Smooth muscle cell (in vitro differentiated cells): ENCODE results near the gene PRTFDC1. TPM values are rescaled to one million over a fixed set of nuclear protein-coding genes. Genes with fewer than 3 reads are reported as not detected.

ENCODE experiments used
- DNase-seq: peaks from one replicate; lab custom pipeline; 2025; ENCODE audit not compliant: unreplicated experiment; lab: John Stamatoyannopoulos, UW
- H2AFZ ChIP-seq: fragments of 200-600 bp; sonication (generic); 2 replicates; pipeline ENCODE4 v1.6.0; 2016; ENCODE audit warnings: antibody characterized with exemption, low read depth, mild to moderate bottlenecking
- H3F3A ChIP-seq: fragments of 200-600 bp; sonication (generic); 2 replicates; pipeline ENCODE4 v1.6.0; 2017; ENCODE audit warnings: antibody characterized with exemption, low read depth
- H3K27ac ChIP-seq: fragments of 200-600 bp; sonication (generic); 2 replicates; pipeline ENCODE4 v1.5.1; 2016; ENCODE audit warnings: low read depth, mild to moderate bottlenecking
- H3K27me3 ChIP-seq: fragments of 200-600 bp; sonication (generic); 2 replicates; pipeline ENCODE4 v1.6.1; 2016; ENCODE audit warnings: low read depth, mild to moderate bottlenecking
- H3K36me3 ChIP-seq: fragments of 200-600 bp; sonication (generic); 2 replicates; pipeline ENCODE4 v1.5.1; 2016; ENCODE audit warnings: low read depth
- H3K4me1 ChIP-seq: fragments of 200-600 bp; sonication (generic); 2 replicates; pipeline ENCODE4 v1.5.1; 2016; ENCODE audit warnings: low read depth
- H3K4me2 ChIP-seq: fragments of 200-600 bp; sonication (generic); 2 replicates; pipeline ENCODE4 v1.6.0; 2016; ENCODE audit warnings: mild to moderate bottlenecking
- H3K4me3 ChIP-seq: fragments of 200-600 bp; sonication (generic); 2 replicates; pipeline ENCODE4 v1.5.1; 2016; ENCODE audit warnings: mild to moderate bottlenecking
- H3K79me2 ChIP-seq: fragments of 200-600 bp; sonication (generic); 2 replicates; pipeline ENCODE4 v1.6.0; 2016; ENCODE audit warnings: low read depth, mild to moderate bottlenecking
- H3K9ac ChIP-seq: fragments of 200-600 bp; sonication (generic); 2 replicates; pipeline ENCODE4 v1.6.0; 2016; ENCODE audit warnings: low read depth
- H3K9me3 ChIP-seq: fragments of 200-600 bp; sonication (generic); replicated peaks from 2 replicates; pipeline ENCODE4 v1.5.1; 2016; ENCODE audit warnings: low read depth
- H4K20me1 ChIP-seq: fragments of 200-600 bp; sonication (generic); 2 replicates; pipeline ENCODE4 v1.6.0; 2016; ENCODE audit warnings: low read depth
- CTCF ChIP-seq: fragments of 200-600 bp; sonication (generic); IDR thresholded peaks from 2 replicates; pipeline ENCODE4 v1.5.1; 2017; ENCODE audit warnings: borderline replicate concordance, mild to moderate bottlenecking, antibody characterized with exemption; ENCODE audit not compliant: insufficient read depth, poor library complexity, severe bottlenecking
- WGBS: methylation state at CpG from one replicate; pipeline ENCODE4 v1.1.7; 2016; ENCODE audit warnings: low lambda C conversion rate; 5-methylcytosine and 5-hydroxymethylcytosine counted together
- polyA plus RNA-seq: library from polyadenylated mRNA; unstranded; fragments of >200 nt; fragmentation: Nextera tagmentation; extraction: Ambion mirVana; gene quantifications from 2 replicates; pipeline ENCODE4 v1.2.1, GENCODE V29; 2016
- total RNA-seq: library from RNA; depleted of rRNA; stranded (reverse); fragments of >200 nt; gene quantifications from 2 replicates; pipeline ENCODE4 v1.2.3, GENCODE V29; 2014

Gene PRTFDC1
- total and polyA plus RNA-seq, 2 experiments from 2014 or later = 10.2 to 11.9 TPM

- H3K9ac ChIP-seq = no peak overlapping the region
- no peaks in the 10 kb centered on the region for H4K20me1 ChIP-seq
- no peaks in the 10 kb centered on the region for H3K4me1 ChIP-seq
- no peak overlapping the region for H2AFZ ChIP-seq
- H3K27ac ChIP-seq = no peak overlapping the region
- DNase-seq = no peak
- H3K36me3 ChIP-seq = no peaks in the 10 kb centered on the region
- H3K79me2 ChIP-seq = no peaks in the 10 kb centered on the region
- H3K4me2 ChIP-seq = no peak overlapping the region
- H3F3A ChIP-seq = no peaks in the 10 kb centered on the region
- H3K27me3 ChIP-seq = no peaks in the 10 kb centered on the region
- no peak overlapping the region for H3K4me3 ChIP-seq
- no peaks in the 10 kb centered on the region for H3K9me3 ChIP-seq
- 92% methylated on average over 2 of the region's 2 CpGs for WGBS
- TF ChIP-seq CTCF = no peak
Observed at GRCh38 chr10:24884316-24884715, 68.1 kb downstream of the PRTFDC1 start.

- no peak overlapping the region for H3K9ac ChIP-seq
- no peak overlapping the region for H3K27ac ChIP-seq
- H4K20me1 ChIP-seq = no peaks in the 10 kb centered on the region
- H3K9me3 ChIP-seq = no peaks in the 10 kb centered on the region
- peaks cover 4% of the 10 kb centered on the region for H3K4me1 ChIP-seq
- H2AFZ ChIP-seq = no peak overlapping the region
- 33% methylated on average over 2 of the region's 2 CpGs for WGBS
- H3K27me3 ChIP-seq = no peaks in the 10 kb centered on the region
- no peaks in the 10 kb centered on the region for H3K79me2 ChIP-seq
- no peaks in the 10 kb centered on the region for H3K36me3 ChIP-seq
- no peaks in the 10 kb centered on the region for H3F3A ChIP-seq
- no peak for TF ChIP-seq CTCF
- H3K4me2 ChIP-seq = no peak overlapping the region
- no peak for DNase-seq
- H3K4me3 ChIP-seq = no peak overlapping the region
Observed at GRCh38 chr10:24883176-24883575, 69.2 kb downstream of the PRTFDC1 start.

DNA sequence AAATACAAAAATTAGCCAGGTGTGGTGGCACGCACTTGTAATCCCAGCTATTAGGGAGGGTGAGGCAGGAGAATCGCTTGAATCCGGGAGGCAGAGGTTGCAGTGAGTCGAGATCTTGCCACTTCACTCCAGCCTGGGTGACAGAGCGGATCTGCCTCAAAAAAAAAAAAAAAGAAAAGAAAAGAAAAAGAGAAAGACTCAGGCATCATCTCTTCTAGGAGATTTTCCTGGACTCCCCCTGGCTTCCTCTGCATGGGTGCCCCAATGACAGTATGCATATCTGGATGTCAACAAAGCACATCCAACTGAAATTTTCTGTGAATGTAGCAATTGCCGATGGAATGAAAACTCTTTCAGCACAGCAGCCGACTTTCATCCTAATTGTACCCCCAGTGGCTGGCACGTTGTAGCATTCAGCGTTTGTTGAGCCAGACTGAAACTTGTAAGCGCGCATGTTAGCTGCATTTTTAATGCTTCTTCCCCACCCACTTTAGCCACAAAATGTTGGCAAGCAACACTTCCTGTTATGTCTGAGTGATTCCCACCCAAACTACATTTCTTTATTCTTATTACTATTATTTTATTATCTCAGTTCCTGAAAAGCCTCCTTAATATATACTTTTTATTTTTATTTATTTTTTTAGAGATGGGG is 70.2 kb downstream of the PRTFDC1 start:
- Histone ChIP-seq H3K27me3 (no peaks in the 10 kb centered on the region), H3K9ac (no peak overlapping the region), H4K20me1 (no peaks in the 10 kb centered on the region), H3K36me3 (no peaks in the 10 kb centered on the region), H3K4me1 (peaks cover 4% of the 10 kb centered on the region), H3K4me2 (no peak overlapping the region), H3K4me3 (no peak overlapping the region), H3K27ac (no peak overlapping the region), H3K9me3 (no peaks in the 10 kb centered on the region), H2AFZ (no peak overlapping the region), H3F3A (no peaks in the 10 kb centered on the region), H3K79me2 (no peaks in the 10 kb centered on the region)
- TF ChIP-seq CTCF = no peak
- DNase-seq = no peak
- 94% methylated on average over 11 of the region's 11 CpGs for WGBS

- H4K20me1 ChIP-seq = no peaks in the 10 kb centered on the region
- no peaks in the 10 kb centered on the region for H3K79me2 ChIP-seq
- H3K9me3 ChIP-seq = no peaks in the 10 kb centered on the region
- peaks cover 4% of the 10 kb centered on the region for H3K4me1 ChIP-seq
- 95% methylated on average over 5 of the region's 5 CpGs for WGBS
- H3K27ac ChIP-seq = no peak overlapping the region
- no peak overlapping the region for H2AFZ ChIP-seq
- H3K4me2 ChIP-seq = no peak overlapping the region
- H3K9ac ChIP-seq = no peak overlapping the region
- TF ChIP-seq CTCF = no peak
- no peak for DNase-seq
- no peaks in the 10 kb centered on the region for H3K36me3 ChIP-seq
- H3F3A ChIP-seq = no peaks in the 10 kb centered on the region
- H3K4me3 ChIP-seq = no peak overlapping the region
- no peaks in the 10 kb centered on the region for H3K27me3 ChIP-seq
Observed at GRCh38 chr10:24879861-24880260, 72.5 kb downstream of the PRTFDC1 start.
